ENCODE measurements around the gene CLDN1. TPM values are rescaled to one million over a fixed set of nuclear protein-coding genes. Genes with fewer than 3 reads are reported as not detected.

The CLDN1 gene
- total RNA-seq, 4 donors from 2014 or later: 0.37 to 0.95 (median 0.82) TPM; not detected in 1

DNA sequence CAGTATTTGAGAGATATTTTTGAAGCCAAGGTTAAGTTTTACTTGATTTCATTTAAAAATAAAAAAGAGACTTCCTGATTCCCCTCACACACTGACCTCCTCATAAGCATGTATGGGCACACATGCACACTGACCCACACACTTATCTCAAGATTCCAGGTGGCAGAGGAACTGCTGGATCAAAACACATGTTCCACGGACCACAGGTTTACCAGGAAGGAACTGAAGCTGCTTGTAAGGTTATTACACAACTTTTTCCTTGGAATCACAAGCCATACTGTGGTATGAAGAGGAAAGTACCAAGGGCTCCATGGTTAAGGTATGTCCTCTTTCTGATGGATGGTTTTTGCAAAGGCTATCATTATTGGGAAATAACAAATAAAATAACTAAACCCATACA, 7.5 kb downstream of the CLDN1 start:
- no peaks in the 10 kb centered on the region for H3K9me3 ChIP-seq
- H3K27ac ChIP-seq: no peak overlapping the region
- H3K4me3 ChIP-seq: no peak overlapping the region
- 53% methylated on average over 1 of the region's 1 CpG; no CpG with 5 or more reads in 1 of the 2 donors for WGBS, 2 donors (ENCODE audit: low coverage in 1 of 2)
- no peak for TF ChIP-seq EP300 (IDR thresholded peaks at IDR 0.05; ENCODE audit: low read depth)
- no peak for TF ChIP-seq POLR2AphosphoS5 (IDR thresholded peaks at IDR 0.05)
- TF ChIP-seq POLR2A (IDR thresholded peaks at IDR 0.05): no peak
- TF ChIP-seq, protein P1, sequence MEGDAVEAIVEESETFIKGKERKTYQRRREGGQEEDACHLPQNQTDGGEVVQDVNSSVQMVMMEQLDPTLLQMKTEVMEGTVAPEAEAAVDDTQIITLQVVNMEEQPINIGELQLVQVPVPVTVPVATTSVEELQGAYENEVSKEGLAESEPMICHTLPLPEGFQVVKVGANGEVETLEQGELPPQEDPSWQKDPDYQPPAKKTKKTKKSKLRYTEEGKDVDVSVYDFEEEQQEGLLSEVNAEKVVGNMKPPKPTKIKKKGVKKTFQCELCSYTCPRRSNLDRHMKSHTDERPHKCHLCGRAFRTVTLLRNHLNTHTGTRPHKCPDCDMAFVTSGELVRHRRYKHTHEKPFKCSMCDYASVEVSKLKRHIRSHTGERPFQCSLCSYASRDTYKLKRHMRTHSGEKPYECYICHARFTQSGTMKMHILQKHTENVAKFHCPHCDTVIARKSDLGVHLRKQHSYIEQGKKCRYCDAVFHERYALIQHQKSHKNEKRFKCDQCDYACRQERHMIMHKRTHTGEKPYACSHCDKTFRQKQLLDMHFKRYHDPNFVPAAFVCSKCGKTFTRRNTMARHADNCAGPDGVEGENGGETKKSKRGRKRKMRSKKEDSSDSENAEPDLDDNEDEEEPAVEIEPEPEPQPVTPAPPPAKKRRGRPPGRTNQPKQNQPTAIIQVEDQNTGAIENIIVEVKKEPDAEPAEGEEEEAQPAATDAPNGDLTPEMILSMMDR (IDR thresholded peaks at IDR 0.05): no peak
- intact Hi-C loops (cut with DNase I; ENCODE audit: low total_unique reads) (no loop called here), in situ Hi-C loops (cut with MboI; ENCODE audit: low pct_ligation_motif_present in 1 of 4, low pct_unique_long_range_greater_than_20kb in 1 of 4, low sequenced_read_pairs in 3 of 4) (loop anchor here in 1 of 4 donors (10.0 kb wide), 1 partner anchor 350 kb away; no protein-coding TSS in a partner anchor)
- H3K36me3 ChIP-seq: no peaks in the 10 kb centered on the region
- H3K4me1 ChIP-seq: no peaks in the 10 kb centered on the region
- no peak for DNase-seq
- H3K27me3 ChIP-seq: no peaks in the 10 kb centered on the region

DNA sequence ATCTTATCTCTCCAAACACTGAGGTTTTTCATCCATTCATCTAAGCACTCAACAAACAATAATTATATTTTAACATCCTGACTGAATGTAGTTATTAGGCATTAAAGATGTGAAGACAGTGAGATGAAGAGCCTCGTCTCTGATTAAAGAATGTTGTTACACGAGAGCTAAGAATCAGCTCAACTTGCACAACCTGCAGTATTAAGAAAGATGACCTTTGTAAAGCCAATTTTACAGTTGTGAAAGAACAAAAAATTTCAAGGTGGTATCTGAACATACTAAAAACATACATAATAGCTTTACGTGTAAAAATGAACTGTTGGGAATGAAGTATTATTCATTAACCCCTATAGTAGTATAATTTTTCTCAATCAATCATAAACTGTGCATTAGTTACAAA, 12.8 kb downstream of the CLDN1 start:
- no peak for TF ChIP-seq POLR2A (IDR thresholded peaks at IDR 0.05)
- TF ChIP-seq EP300 (IDR thresholded peaks at IDR 0.05; ENCODE audit: low read depth): no peak
- no peak for TF ChIP-seq POLR2AphosphoS5 (IDR thresholded peaks at IDR 0.05)
- TF ChIP-seq, protein P1 (IDR thresholded peaks at IDR 0.05): no peak
- Histone ChIP-seq H3K4me3 (no peak overlapping the region), H3K9me3 (no peaks in the 10 kb centered on the region), H3K27me3 (no peaks in the 10 kb centered on the region), H3K36me3 (no peaks in the 10 kb centered on the region), H3K4me1 (peaks cover 0 to 3% (median 0%) of the 10 kb centered on the region in 4 donors), H3K27ac (no peak overlapping the region)
- DNase-seq: no peak
- WGBS, 2 donors (ENCODE audit: low coverage in 1 of 2): 59 to 64% methylated on average over 3 of the region's 3 CpGs
- in situ Hi-C loops (cut with MboI; ENCODE audit: low pct_ligation_motif_present in 1 of 4, low pct_unique_long_range_greater_than_20kb in 1 of 4, low sequenced_read_pairs in 3 of 4): no loop called here
- intact Hi-C loops (cut with DNase I; ENCODE audit: low total_unique reads): no loop called here

DNA sequence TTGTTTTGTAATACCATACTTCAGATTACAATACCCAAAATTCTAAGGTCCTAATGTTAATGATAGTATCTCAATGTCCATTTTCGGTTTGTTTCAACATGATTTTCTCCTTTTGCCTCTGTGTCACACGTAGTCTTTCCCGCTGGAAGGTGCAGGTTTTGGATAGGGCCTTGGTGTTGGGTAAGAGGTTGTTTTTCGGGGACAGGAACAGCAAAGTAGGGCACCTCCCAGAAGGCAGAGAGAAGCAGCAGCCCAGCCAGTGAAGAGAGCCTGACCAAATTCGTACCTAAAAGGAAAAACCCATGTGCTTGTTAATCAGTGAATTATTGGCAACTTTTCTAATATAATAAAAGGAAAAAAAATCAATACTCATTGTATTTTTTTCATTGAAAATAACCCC, 14.1 kb downstream of the CLDN1 start:
- Histone ChIP-seq H3K36me3 (no peaks in the 10 kb centered on the region), H3K9me3 (no peaks in the 10 kb centered on the region), H3K27me3 (no peaks in the 10 kb centered on the region), H3K27ac (no peak overlapping the region), H3K4me3 (no peak overlapping the region), H3K4me1 (peaks cover 0 to 3% (median 0%) of the 10 kb centered on the region in 4 donors)
- in situ Hi-C loops (cut with MboI; ENCODE audit: low pct_ligation_motif_present in 1 of 4, low pct_unique_long_range_greater_than_20kb in 1 of 4, low sequenced_read_pairs in 3 of 4) (no loop called here), intact Hi-C loops (cut with DNase I; ENCODE audit: low total_unique reads) (no loop called here)
- 77 to 87% methylated on average over 5 of the region's 5 CpGs for WGBS, 2 donors (ENCODE audit: low coverage in 1 of 2)
- TF ChIP-seq POLR2A (IDR thresholded peaks at IDR 0.05) (no peak), POLR2AphosphoS5 (IDR thresholded peaks at IDR 0.05) (no peak), EP300 (IDR thresholded peaks at IDR 0.05; ENCODE audit: low read depth) (no peak)
- TF ChIP-seq, protein P1 (IDR thresholded peaks at IDR 0.05): no peak
- DNase-seq: no peak

DNA sequence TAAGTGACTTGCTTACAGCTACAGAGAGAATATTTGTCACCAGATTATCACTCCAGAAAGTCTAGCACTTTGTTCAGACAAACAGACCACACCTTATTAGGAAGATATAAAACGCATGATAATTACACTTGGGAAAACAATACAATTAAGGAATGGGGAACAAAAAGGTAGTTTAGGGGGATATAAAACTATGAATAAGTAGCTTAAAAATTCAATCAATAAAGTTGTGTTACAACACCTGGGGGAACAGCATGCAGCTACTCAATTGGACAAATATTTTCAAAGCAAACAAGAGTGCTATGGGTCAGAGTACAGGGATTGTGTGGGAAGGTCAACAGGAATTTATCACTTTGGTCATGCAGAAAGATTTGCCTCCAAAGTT, 15.1 kb downstream of the CLDN1 start:
- Histone ChIP-seq H3K27me3 (no peaks in the 10 kb centered on the region), H3K27ac (no peak overlapping the region), H3K4me1 (peaks cover 0 to 3% (median 0%) of the 10 kb centered on the region in 4 donors), H3K36me3 (no peaks in the 10 kb centered on the region), H3K4me3 (no peak overlapping the region), H3K9me3 (no peaks in the 10 kb centered on the region)
- TF ChIP-seq POLR2AphosphoS5 (IDR thresholded peaks at IDR 0.05): no peak
- no peak for TF ChIP-seq EP300 (IDR thresholded peaks at IDR 0.05; ENCODE audit: low read depth)
- TF ChIP-seq, protein P1 (IDR thresholded peaks at IDR 0.05): no peak
- TF ChIP-seq POLR2A (IDR thresholded peaks at IDR 0.05): no peak
- in situ Hi-C loops (cut with MboI; ENCODE audit: low pct_ligation_motif_present in 1 of 4, low pct_unique_long_range_greater_than_20kb in 1 of 4, low sequenced_read_pairs in 3 of 4): no loop called here
- WGBS, 2 donors (ENCODE audit: low coverage in 1 of 2): 49 to 56% methylated on average over 1 of the region's 1 CpG
- DNase-seq: no peak
- intact Hi-C loops (cut with DNase I; ENCODE audit: low total_unique reads): no loop called here

Measured in transverse colon (tissue), 4 donors.